ENCODE data around the gene TMEM26. TPM values are rescaled to one million over a fixed set of nuclear protein-coding genes. Genes with fewer than 3 reads are reported as not detected.

TMEM26 gene
- total RNA-seq, 1 experiment from 2014 or later, result 14.3 TPM

DNA sequence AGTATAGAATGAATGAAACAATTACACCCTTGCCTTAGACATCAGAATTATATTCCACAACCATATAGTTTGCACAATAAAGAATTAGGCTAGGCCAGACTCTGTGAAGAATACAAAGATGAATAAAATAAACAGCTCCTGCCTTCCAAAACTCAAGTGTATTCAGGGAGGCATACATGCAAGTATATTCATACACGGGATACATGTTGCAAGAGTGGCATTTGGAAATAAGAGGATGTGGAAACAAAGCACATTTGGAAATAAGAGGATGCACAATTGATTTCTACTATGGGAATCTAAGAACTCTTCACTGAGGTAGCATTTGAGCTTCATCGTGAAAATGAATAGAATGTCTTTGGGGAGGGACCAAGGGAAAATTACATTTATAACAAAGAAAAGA, 27.0 kb upstream of the TMEM26 start:
- in situ Hi-C loops (cut with HindIII; ENCODE audit: low pct_unique_long_range_greater_than_20kb, low sequenced_read_pairs) (no loop called here), intact Hi-C loops (cut with micrococcal nuclease; ENCODE audit: unreplicated experiment) (no loop called here)
- H3K4me1 ChIP-seq (ENCODE audit: control insufficient read depth, insufficient read depth, low read length), result peaks cover 3% of the 10 kb centered on the region; the same call in 1 of the 2 replicates
- no peak for TF ChIP-seq POLR2AphosphoS5 (IDR thresholded peaks at IDR 0.05; ENCODE audit: low read depth, low read length)
- TF ChIP-seq, protein P1, sequence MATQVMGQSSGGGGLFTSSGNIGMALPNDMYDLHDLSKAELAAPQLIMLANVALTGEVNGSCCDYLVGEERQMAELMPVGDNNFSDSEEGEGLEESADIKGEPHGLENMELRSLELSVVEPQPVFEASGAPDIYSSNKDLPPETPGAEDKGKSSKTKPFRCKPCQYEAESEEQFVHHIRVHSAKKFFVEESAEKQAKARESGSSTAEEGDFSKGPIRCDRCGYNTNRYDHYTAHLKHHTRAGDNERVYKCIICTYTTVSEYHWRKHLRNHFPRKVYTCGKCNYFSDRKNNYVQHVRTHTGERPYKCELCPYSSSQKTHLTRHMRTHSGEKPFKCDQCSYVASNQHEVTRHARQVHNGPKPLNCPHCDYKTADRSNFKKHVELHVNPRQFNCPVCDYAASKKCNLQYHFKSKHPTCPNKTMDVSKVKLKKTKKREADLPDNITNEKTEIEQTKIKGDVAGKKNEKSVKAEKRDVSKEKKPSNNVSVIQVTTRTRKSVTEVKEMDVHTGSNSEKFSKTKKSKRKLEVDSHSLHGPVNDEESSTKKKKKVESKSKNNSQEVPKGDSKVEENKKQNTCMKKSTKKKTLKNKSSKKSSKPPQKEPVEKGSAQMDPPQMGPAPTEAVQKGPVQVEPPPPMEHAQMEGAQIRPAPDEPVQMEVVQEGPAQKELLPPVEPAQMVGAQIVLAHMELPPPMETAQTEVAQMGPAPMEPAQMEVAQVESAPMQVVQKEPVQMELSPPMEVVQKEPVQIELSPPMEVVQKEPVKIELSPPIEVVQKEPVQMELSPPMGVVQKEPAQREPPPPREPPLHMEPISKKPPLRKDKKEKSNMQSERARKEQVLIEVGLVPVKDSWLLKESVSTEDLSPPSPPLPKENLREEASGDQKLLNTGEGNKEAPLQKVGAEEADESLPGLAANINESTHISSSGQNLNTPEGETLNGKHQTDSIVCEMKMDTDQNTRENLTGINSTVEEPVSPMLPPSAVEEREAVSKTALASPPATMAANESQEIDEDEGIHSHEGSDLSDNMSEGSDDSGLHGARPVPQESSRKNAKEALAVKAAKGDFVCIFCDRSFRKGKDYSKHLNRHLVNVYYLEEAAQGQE (IDR thresholded peaks at IDR 0.05; ENCODE audit: insufficient read depth in 1 of 2, low read depth in 2 of 2, low read length in 1 of 2), result no peak
- TF ChIP-seq TCF7L2 (IDR thresholded peaks at IDR 0.05; ENCODE audit: low read depth, low read length), result no peak
- TF ChIP-seq, protein P2, sequence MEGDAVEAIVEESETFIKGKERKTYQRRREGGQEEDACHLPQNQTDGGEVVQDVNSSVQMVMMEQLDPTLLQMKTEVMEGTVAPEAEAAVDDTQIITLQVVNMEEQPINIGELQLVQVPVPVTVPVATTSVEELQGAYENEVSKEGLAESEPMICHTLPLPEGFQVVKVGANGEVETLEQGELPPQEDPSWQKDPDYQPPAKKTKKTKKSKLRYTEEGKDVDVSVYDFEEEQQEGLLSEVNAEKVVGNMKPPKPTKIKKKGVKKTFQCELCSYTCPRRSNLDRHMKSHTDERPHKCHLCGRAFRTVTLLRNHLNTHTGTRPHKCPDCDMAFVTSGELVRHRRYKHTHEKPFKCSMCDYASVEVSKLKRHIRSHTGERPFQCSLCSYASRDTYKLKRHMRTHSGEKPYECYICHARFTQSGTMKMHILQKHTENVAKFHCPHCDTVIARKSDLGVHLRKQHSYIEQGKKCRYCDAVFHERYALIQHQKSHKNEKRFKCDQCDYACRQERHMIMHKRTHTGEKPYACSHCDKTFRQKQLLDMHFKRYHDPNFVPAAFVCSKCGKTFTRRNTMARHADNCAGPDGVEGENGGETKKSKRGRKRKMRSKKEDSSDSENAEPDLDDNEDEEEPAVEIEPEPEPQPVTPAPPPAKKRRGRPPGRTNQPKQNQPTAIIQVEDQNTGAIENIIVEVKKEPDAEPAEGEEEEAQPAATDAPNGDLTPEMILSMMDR (IDR thresholded peaks at IDR 0.05), result no peak
- no peak for TF ChIP-seq SIN3A (IDR thresholded peaks at IDR 0.05; ENCODE audit: borderline replicate concordance, insufficient read depth, low read depth, low read length)
- no peak overlapping the region for H3K4me3 ChIP-seq (ENCODE audit: low read depth in 2 of 2, low read length in 2 of 2)
- no TSS peak for BruUV-seq (replicated peaks)
- no peaks in the 10 kb centered on the region for H3K9me3 ChIP-seq (ENCODE audit: control insufficient read depth, insufficient read depth, low read depth, low read length)
- no peak for DNase-seq (ENCODE audit: low read depth, low spot score)
- no peak for ATAC-seq
- no peak overlapping the region; the same call in 1 of the 2 replicates for H3K27ac ChIP-seq (ENCODE audit: low read length)
- H3K36me3 ChIP-seq (ENCODE audit: control insufficient read depth, insufficient read depth, low read length), result no peaks in the 10 kb centered on the region
- ChIA-PET CTCF (no interaction called here), POLR2A (no interaction called here)
- no peaks in the 10 kb centered on the region for H3K27me3 ChIP-seq (ENCODE audit: control insufficient read depth, insufficient read depth, low read length)

DNA sequence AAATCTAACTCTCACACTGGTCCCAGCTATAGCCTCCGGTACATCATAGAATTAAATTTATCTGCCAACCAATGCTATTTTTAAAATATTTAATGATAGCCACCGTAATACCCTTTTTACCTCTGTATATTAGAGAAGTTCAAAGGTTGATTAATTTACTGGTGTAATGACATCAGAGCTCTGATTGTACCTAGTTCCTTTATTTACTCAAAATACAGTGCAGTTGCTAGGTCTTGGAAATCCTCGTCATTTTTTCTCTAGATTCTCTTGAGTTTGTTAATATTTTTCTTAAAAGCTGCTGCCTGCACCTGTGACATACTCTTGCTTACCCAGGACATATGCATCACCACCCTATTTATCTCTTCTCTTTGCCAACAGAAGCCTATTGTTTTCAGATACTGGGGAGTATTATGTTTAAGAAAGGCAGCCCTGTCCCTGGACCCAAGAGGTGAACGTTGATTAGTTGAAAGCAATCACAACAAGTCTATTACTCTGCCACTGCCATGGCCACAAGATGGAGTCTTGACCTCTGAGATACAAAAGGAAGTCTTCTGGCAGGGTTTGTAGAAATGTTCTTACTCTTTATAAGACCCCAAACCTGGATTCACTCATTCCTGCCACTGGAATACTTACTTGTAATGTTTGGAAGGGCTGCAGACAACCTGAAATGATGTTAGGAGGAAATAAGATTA, 25.6 kb upstream of the TMEM26 start:
- TF ChIP-seq, protein P2 (IDR thresholded peaks at IDR 0.05), result peak; percentile 52
- TF ChIP-seq TCF7L2 (IDR thresholded peaks at IDR 0.05; ENCODE audit: low read depth, low read length), result no peak
- Histone ChIP-seq H3K9me3 (ENCODE audit: control insufficient read depth, insufficient read depth, low read depth, low read length) (no peaks in the 10 kb centered on the region), H3K27ac (ENCODE audit: low read length) (peak overlapping the region; percentile 18; the same call in 1 of the 2 replicates), H3K27me3 (ENCODE audit: control insufficient read depth, insufficient read depth, low read length) (no peaks in the 10 kb centered on the region), H3K36me3 (ENCODE audit: control insufficient read depth, insufficient read depth, low read length) (no peaks in the 10 kb centered on the region), H3K4me1 (ENCODE audit: control insufficient read depth, insufficient read depth, low read length) (peaks cover 6% of the 10 kb centered on the region; the same call in 1 of the 2 replicates), H3K4me3 (ENCODE audit: low read depth in 2 of 2, low read length in 2 of 2) (no peak overlapping the region)
- in situ Hi-C loops (cut with HindIII; ENCODE audit: low pct_unique_long_range_greater_than_20kb, low sequenced_read_pairs), result no loop called here
- POLR2A ChIA-PET, result interaction anchor here (0.5 kb wide), 1 partner anchor 478 kb away, joined by 3 read pairs; no protein-coding TSS in a partner anchor
- DNase-seq (ENCODE audit: low read depth, low spot score) (no peak), ATAC-seq (no peak)
- intact Hi-C loops (cut with micrococcal nuclease; ENCODE audit: unreplicated experiment), result loop anchor here (10.0 kb wide), 1 partner anchor 356 kb away; no protein-coding TSS in a partner anchor
- CTCF ChIA-PET, result no interaction called here
- BruUV-seq (replicated peaks), result no TSS peak

Data from Panc1 (cell line).